Endothelial cell of umbilical vein (primary cell): ENCODE data around the gene PGS1. TPM values are rescaled to one million over a fixed set of nuclear protein-coding genes. Genes with fewer than 3 reads are reported as not detected.

Source experiments
- BruUV-seq: library from RNA; stranded (reverse); fragments of 400-500 nt; replicated peaks from 2 replicates; lab custom pipeline; 2021; lab: Mats Ljungman, UMichigan
- CTCF ChIA-PET: fragments of 300-600, 350-600 bp; sonication (Branson Sonifier 250); formaldehyde crosslinking; loops from one replicate; lab custom pipeline; 2021; ENCODE audit warnings: antibody characterized with exemption, inconsistent platforms; lab: Charles Lee
- POLR2A ChIA-PET: fragments of 300-600, 350-600 bp; sonication (Branson Sonifier 250); formaldehyde crosslinking; loops from one replicate; lab custom pipeline; 2021; ENCODE audit warnings: antibody characterized with exemption, inconsistent platforms; lab: Charles Lee
- DNase-seq: peaks from one replicate; pipeline ENCODE4 v3.0.0-alpha.2; 2011; ENCODE audit warnings: low read depth, low spot score
- FAIRE-seq: peaks from 2 replicates; lab custom pipeline; 2011; peaks lifted over from hg19 to GRCh38; lab: Jason Lieb, UNC
- H2AFZ ChIP-seq: 2 replicates; pipeline ENCODE4 v1.6.0; 2012; ENCODE audit warnings: low read depth, low read length, control low read depth, inconsistent platforms
- H3K27ac ChIP-seq: 2 replicates; pipeline ENCODE4 v1.5.1; 2011; ENCODE audit warnings: low read depth, mild to moderate bottlenecking, control low read depth, low read length, moderate library complexity; ENCODE audit not compliant: insufficient read depth
- H3K27me3 ChIP-seq, 2 experiments: 2 replicates each; pipeline versions ENCODE4 v1.6.0 to v1.6.1; 2011; ENCODE audit warnings: low read length in 2 of 2, mixed read lengths in 1 of 2; ENCODE audit not compliant: control insufficient read depth in 2 of 2, insufficient read depth in 2 of 2
- H3K36me3 ChIP-seq, 2 experiments: 2 replicates in 1 of 2; 3 replicates in 1 of 2; pipeline ENCODE4 v1.5.1; 2011; ENCODE audit warnings: low read length in 2 of 2, mild to moderate bottlenecking in 1 of 2, moderate library complexity in 1 of 2; ENCODE audit not compliant: control insufficient read depth in 2 of 2, insufficient read depth in 2 of 2; ENCODE audit errors: extremely low read depth in 1 of 2
- H3K4me1 ChIP-seq: 3 replicates; pipeline ENCODE4 v1.5.1; 2011; ENCODE audit warnings: mild to moderate bottlenecking, low read length; ENCODE audit not compliant: control insufficient read depth, insufficient read depth; ENCODE audit errors: extremely low read depth
- H3K4me2 ChIP-seq: 2 replicates; pipeline ENCODE4 v1.6.1; 2011; ENCODE audit warnings: low read length, control low read depth, mixed read lengths; ENCODE audit not compliant: insufficient read depth
- H3K4me3 ChIP-seq, 3 experiments: fragments of 200-600 bp in 1 of 3; sonication (generic), shearing (Covaris generic) in 1 of 3; replicated peaks in 1 of 3; 2 replicates each; pipeline ENCODE4 v1.5.1; 2011 to 2016; ENCODE audit warnings: control low read depth in 3 of 3, low read length in 3 of 3, mild to moderate bottlenecking in 2 of 3, inconsistent platforms in 1 of 3, low read depth in 1 of 3, moderate library complexity in 1 of 3; ENCODE audit not compliant: insufficient read depth in 1 of 3
- H3K79me2 ChIP-seq: 2 replicates; pipeline ENCODE4 v1.6.0; 2012; ENCODE audit warnings: low read length, inconsistent platforms; ENCODE audit not compliant: control insufficient read depth, insufficient read depth
- H3K9ac ChIP-seq: replicated peaks from 2 replicates; pipeline ENCODE3; 2011; ENCODE audit warnings: low read length, control low read depth; ENCODE audit not compliant: insufficient read depth; ENCODE audit errors: extremely low read depth
- H3K9me1 ChIP-seq: replicated peaks from 3 replicates; pipeline ENCODE4 v1.6.0; 2011; ENCODE audit warnings: mild to moderate bottlenecking, low read length; ENCODE audit not compliant: control insufficient read depth, insufficient read depth; ENCODE audit errors: extremely low read depth
- H3K9me3 ChIP-seq: replicated peaks from 2 replicates; pipeline ENCODE4 v1.5.1; 2012; ENCODE audit warnings: low read length, inconsistent platforms; ENCODE audit not compliant: control insufficient read depth, insufficient read depth
- H4K20me1 ChIP-seq: replicated peaks from 2 replicates; pipeline ENCODE3; 2011; ENCODE audit warnings: mild to moderate bottlenecking, low read length; ENCODE audit not compliant: control insufficient read depth, insufficient read depth; ENCODE audit errors: extremely low read depth
- CTCF ChIP-seq, 2 donors: IDR thresholded peaks; 1 replicate in 1 of 2; 2 replicates in 1 of 2; pipeline ENCODE4 v1.5.1; 2011; ENCODE audit warnings: low read length in 2 of 2, mild to moderate bottlenecking in 2 of 2, moderate library complexity in 2 of 2, control low read depth in 1 of 2, inconsistent platforms in 1 of 2, low read depth in 1 of 2; ENCODE audit not compliant: insufficient read depth in 1 of 2; ENCODE audit errors: extremely low read depth in 1 of 2
- EZH2 ChIP-seq: IDR thresholded peaks from 2 replicates; pipeline ENCODE4 v1.6.1; 2012; ENCODE audit warnings: borderline replicate concordance, low read depth, mild to moderate bottlenecking, moderate library complexity, low read length, inconsistent platforms; ENCODE audit not compliant: severe bottlenecking
- FOS ChIP-seq: IDR thresholded peaks from 2 replicates; pipeline ENCODE4 v1.6.1; 2011; ENCODE audit warnings: mild to moderate bottlenecking, low read length, moderate library complexity, borderline replicate concordance; ENCODE audit not compliant: insufficient read depth
- GATA2 ChIP-seq: IDR thresholded peaks from 2 replicates; pipeline ENCODE4 v1.7.0; 2011; ENCODE audit warnings: low read depth, mild to moderate bottlenecking, moderate library complexity, mixed read lengths, low read length; ENCODE audit not compliant: insufficient read length, insufficient read depth
- JUN ChIP-seq: IDR thresholded peaks from 2 replicates; pipeline ENCODE4 v1.6.1; 2011; ENCODE audit warnings: borderline replicate concordance, low read depth; ENCODE audit not compliant: insufficient read length, insufficient read depth
- MAX ChIP-seq: IDR thresholded peaks from 2 replicates; pipeline ENCODE4 v1.6.1; 2011; ENCODE audit not compliant: insufficient read depth, insufficient read length
- MYC ChIP-seq: IDR thresholded peaks from one replicate; pipeline ENCODE4 v1.6.1; 2011; ENCODE audit warnings: mild to moderate bottlenecking, low read depth, low read length
- POLR2A ChIP-seq: IDR thresholded peaks from 2 replicates; pipeline ENCODE4 v1.6.1; 2012; ENCODE audit warnings: low read depth, mild to moderate bottlenecking, control low read depth, low read length
- POLR2AphosphoS5 ChIP-seq: IDR thresholded peaks from 2 replicates; pipeline ENCODE4 v1.6.1; 2012; ENCODE audit warnings: low read depth, mild to moderate bottlenecking, control low read depth, low read length, moderate library complexity; ENCODE audit not compliant: insufficient read depth
- dilution Hi-C: fragments of 300-500 bp; cut with MboI; formaldehyde crosslinking; loops from one replicate; pipeline ENCODE4 v1.15.0; 2019; ENCODE audit warnings: low sequenced_read_pairs; ENCODE audit not compliant: extremely low pct_ligation_motif_present
- intact Hi-C: fragments of 100-400 bp; cut with micrococcal nuclease; formaldehyde crosslinking; loops from one replicate; pipeline ENCODE4 v1.10.0; 2022
- polyA plus RNA-seq, 4 experiments: library from polyadenylated mRNA; depleted of rRNA in 3 of 4; stranded (reverse) in 3 of 4; unstranded in 1 of 4; fragments of >200 nt; gene quantifications; 2 replicates each; pipeline versions ENCODE4 v1.2.1 to v1.2.3, GENCODE V29; 2011 to 2012; ENCODE audit warnings: missing spikeins in 1 of 4
- total RNA-seq: library from RNA; stranded (reverse); gene quantifications from 2 replicates; pipeline ENCODE4 v1.2.3, GENCODE V29; 2021

The PGS1 gene
- total and polyA plus RNA-seq, 2 donors (not counting 3 experiments of a cell fraction or from before 2014, with no cell fraction given), result 50.8 to 66.0 TPM

- intact Hi-C loops, result loop anchor here (5.0 kb wide), 1 partner anchor 346 kb away; no protein-coding TSS in a partner anchor
- peaks cover 38% of the 10 kb centered on the region for H3K4me1 ChIP-seq
- H3K36me3 ChIP-seq, result peaks cover 3 to 8% of the 10 kb centered on the region in 2 experiments
- dilution Hi-C loops, result no loop called here
- TF ChIP-seq MYC (no peak), CTCF (IDR thresholded peaks at IDR 0.05; ENCODE audit: extremely low read depth in 1 of 2, insufficient read depth in 1 of 2, low read depth in 1 of 2, low read length in 2 of 2) (no peak), FOS (no peak), POLR2A (no peak), JUN (no peak), GATA2 (no peak), MAX (no peak), EZH2 (no peak), POLR2AphosphoS5 (no peak)
- H3K9me3 ChIP-seq, result no peaks in the 10 kb centered on the region
- peaks cover 22% of the 10 kb centered on the region for H3K79me2 ChIP-seq
- H3K9me1 ChIP-seq, result no peaks in the 10 kb centered on the region
- H3K9ac ChIP-seq, result no peak overlapping the region
- H3K27ac ChIP-seq, result no peak overlapping the region
- FAIRE-seq, result no peak
- ChIA-PET CTCF (interaction anchor here (1.0 to 5.7 kb wide), 33 partner anchors 9 to 349 kb away, joined by 3 to 184 read pairs (median 10); partner anchors contain the start of gene PGS1), POLR2A (interaction anchor here (0.9 to 1.9 kb wide), 3 partner anchors 13 to 59 kb away, joined by 4 to 6 read pairs (median 5); no protein-coding TSS in a partner anchor)
- no TSS peak for BruUV-seq
- no peak overlapping the region for H2AFZ ChIP-seq
- H3K4me2 ChIP-seq, result no peak overlapping the region
- no peaks in the 10 kb centered on the region for H3K27me3 ChIP-seq
- no peak for DNase-seq
- no peaks in the 10 kb centered on the region for H4K20me1 ChIP-seq
- no peak overlapping the region for H3K4me3 ChIP-seq
Measured at GRCh38 chr17:78361225-78361701, 17.2 kb upstream of the PGS1 start.
